Osteocyte (in vitro differentiated cells): ENCODE measurements around the gene KCNAB2. TPM values are rescaled to one million over a fixed set of nuclear protein-coding genes. Genes with fewer than 3 reads are reported as not detected.
A peak's percentile ranks its signal among the peaks of the same experiment; 100 is the strongest.

ENCODE experiments used
- DNase-seq: peaks from one replicate; pipeline ENCODE4 v3.0.0; 2021; ENCODE audit warnings: mixed read lengths; ENCODE audit not compliant: unreplicated experiment; ENCODE audit errors: extremely low spot score
- H3K27ac Mint-ChIP-seq: one replicate; pipeline ENCODE4 v1.8.0; 2021; ENCODE audit warnings: mild to moderate bottlenecking, mixed read lengths; ENCODE audit not compliant: unreplicated experiment
- H3K27me3 Mint-ChIP-seq: one replicate; pipeline ENCODE4 v1.8.0; 2021; ENCODE audit warnings: mixed read lengths; ENCODE audit not compliant: unreplicated experiment
- H3K36me3 Mint-ChIP-seq: one replicate; pipeline ENCODE4 v1.8.0; 2021; ENCODE audit warnings: mixed read lengths; ENCODE audit not compliant: unreplicated experiment
- H3K4me1 Mint-ChIP-seq: one replicate; pipeline ENCODE4 v1.8.0; 2021; ENCODE audit warnings: mixed read lengths; ENCODE audit not compliant: unreplicated experiment
- H3K4me3 Mint-ChIP-seq: one replicate; pipeline ENCODE4 v1.8.0; 2021; ENCODE audit warnings: mild to moderate bottlenecking, moderate library complexity, mixed read lengths; ENCODE audit not compliant: unreplicated experiment
- H3K9me3 Mint-ChIP-seq: one replicate; pipeline ENCODE4 v1.8.0; 2021; ENCODE audit warnings: mixed read lengths; ENCODE audit not compliant: unreplicated experiment
- CTCF ChIP-seq: fragments of 200-600 bp; sonication (generic); IDR thresholded peaks from 2 replicates; pipeline ENCODE4 v1.5.0; 2021; ENCODE audit warnings: antibody characterized with exemption, mild to moderate bottlenecking, moderate library complexity
- total RNA-seq: library from RNA; stranded (reverse); gene quantifications from 2 replicates; pipeline ENCODE4 v1.2.1, GENCODE V29; 2021

Gene KCNAB2
- total RNA-seq, 1 donor from 2014 or later: 9.3 TPM

DNA sequence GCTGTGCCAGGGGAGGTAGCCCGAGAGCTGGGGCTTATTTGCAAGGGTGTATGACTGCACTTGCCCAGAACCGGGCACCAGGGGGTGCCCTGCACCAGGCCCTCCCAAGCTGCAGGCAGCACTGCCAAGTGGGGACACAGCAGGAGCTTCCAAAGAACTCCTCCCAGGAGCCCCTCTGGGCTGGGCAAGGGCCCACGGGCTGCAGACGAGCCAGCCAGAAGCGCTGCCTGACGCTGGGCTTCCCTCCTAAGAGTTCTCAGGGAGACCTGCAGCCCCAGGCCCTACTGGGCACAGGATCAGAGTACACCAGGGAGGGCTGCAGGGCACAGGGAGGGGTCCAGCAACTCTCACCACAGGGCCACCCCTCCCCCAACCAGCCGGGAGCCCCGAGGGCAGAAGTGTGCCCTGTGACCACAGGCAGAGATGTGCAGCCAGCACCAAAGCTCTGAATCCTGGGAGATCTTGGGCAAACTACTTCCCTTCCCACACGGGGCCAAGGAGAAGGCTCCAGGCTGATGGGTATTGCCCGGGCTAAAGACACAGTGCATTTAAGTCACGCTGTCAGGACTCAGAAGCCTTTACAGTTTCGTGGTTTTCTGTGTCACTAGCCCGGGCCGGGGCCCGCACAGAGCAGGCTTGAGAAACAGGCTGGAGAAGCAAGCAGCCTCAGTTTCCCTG, 63.4 kb downstream of the KCNAB2 start:
- no peak overlapping the region for H3K27ac Mint-ChIP-seq
- DNase-seq: no peak
- no peaks in the 10 kb centered on the region for H3K9me3 Mint-ChIP-seq
- TF ChIP-seq CTCF: peak; percentile 42
- H3K4me1 Mint-ChIP-seq: no peaks in the 10 kb centered on the region
- no peaks in the 10 kb centered on the region for H3K36me3 Mint-ChIP-seq
- H3K4me3 Mint-ChIP-seq: no peak overlapping the region
- H3K27me3 Mint-ChIP-seq: no peaks in the 10 kb centered on the region

- TF ChIP-seq CTCF: no peak
- H3K9me3 Mint-ChIP-seq: no peaks in the 10 kb centered on the region
- DNase-seq: no peak
- no peaks in the 10 kb centered on the region for H3K4me1 Mint-ChIP-seq
- no peaks in the 10 kb centered on the region for H3K36me3 Mint-ChIP-seq
- no peaks in the 10 kb centered on the region for H3K27me3 Mint-ChIP-seq
- no peak overlapping the region for H3K27ac Mint-ChIP-seq
- no peak overlapping the region for H3K4me3 Mint-ChIP-seq
These were observed 64.0 kb downstream of the KCNAB2 start for GRCh38 chr1:6109688-6110087.

GRCh38 chr1:6110326-6110725, 64.6 kb downstream of the KCNAB2 start:
- Mint-ChIP-seq H3K9me3 (no peaks in the 10 kb centered on the region), H3K36me3 (no peaks in the 10 kb centered on the region), H3K4me1 (no peaks in the 10 kb centered on the region), H3K27me3 (no peaks in the 10 kb centered on the region), H3K4me3 (no peak overlapping the region), H3K27ac (no peak overlapping the region)
- DNase-seq: no peak
- no peak for TF ChIP-seq CTCF

- Mint-ChIP-seq H3K4me3 (no peak overlapping the region), H3K27me3 (no peaks in the 10 kb centered on the region), H3K36me3 (no peaks in the 10 kb centered on the region), H3K9me3 (peaks cover under 1% of the 10 kb centered on the region), H3K27ac (no peak overlapping the region), H3K4me1 (peaks cover 9% of the 10 kb centered on the region)
- no peak for TF ChIP-seq CTCF
- DNase-seq: no peak
These were observed 65.9 kb downstream of the KCNAB2 start for GRCh38 chr1:6111571-6111970.

DNA sequence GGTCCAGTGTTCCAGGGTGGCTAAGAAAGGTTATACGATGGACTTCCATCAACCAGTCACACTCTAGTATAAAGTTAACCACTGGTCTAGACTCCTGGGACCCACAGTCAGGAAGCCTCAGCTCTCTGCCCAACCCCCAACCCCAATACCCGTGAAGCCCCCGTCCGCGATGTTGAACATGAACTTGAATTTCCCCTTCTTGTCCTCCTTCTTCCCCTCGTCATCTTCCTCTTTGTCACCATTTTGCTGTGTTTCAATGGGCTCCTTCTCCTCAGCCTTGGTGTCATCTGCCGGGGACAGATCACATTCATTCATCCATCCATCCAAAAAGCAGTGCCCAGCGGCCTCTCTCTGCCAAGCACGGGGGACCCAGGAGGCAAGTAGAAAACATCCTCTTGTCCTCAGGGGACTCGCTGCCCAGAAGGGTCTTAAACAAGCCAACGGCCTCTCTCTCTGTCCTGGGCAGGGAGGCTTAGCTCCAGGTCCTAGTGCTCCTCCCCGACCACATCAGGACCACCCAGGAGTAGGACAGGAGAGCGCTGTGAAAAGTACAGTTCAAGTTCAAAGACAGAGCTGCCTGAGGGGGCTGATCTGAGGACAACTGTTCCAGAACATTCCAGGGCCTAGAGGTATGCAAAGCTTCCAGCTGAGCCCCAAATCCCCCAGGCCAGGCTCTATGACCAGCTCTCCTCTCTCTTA, 66.5 kb downstream of the KCNAB2 start:
- Mint-ChIP-seq H3K9me3 (peaks cover 7% of the 10 kb centered on the region), H3K4me3 (no peak overlapping the region), H3K27me3 (no peaks in the 10 kb centered on the region), H3K4me1 (peaks cover 9% of the 10 kb centered on the region), H3K27ac (no peak overlapping the region), H3K36me3 (no peaks in the 10 kb centered on the region)
- no peak for DNase-seq
- no peak for TF ChIP-seq CTCF
